Effector memory CD4-positive, alpha-beta T cell (primary cell): ENCODE data around the gene SRGN.

ENCODE experiments used
- DNase-seq, 3 donors: peaks; one replicate each; pipeline ENCODE4 v3.0.0-alpha.2; 2020
- H3K27ac ChIP-seq: 2 replicates; pipeline ENCODE4 v1.7.0; 2013; ENCODE audit warnings: mild to moderate bottlenecking, low read length, moderate library complexity; ENCODE audit not compliant: insufficient read depth, poor library complexity, severe bottlenecking
- H3K27me3 ChIP-seq: replicated peaks from 2 replicates; pipeline ENCODE4 v1.7.0; 2013; ENCODE audit warnings: mild to moderate bottlenecking, low read length; ENCODE audit not compliant: insufficient read depth, control insufficient read depth, poor library complexity, severe bottlenecking
- H3K36me3 ChIP-seq: 2 replicates; pipeline ENCODE4 v1.7.0; 2013; ENCODE audit warnings: mild to moderate bottlenecking, low read length, moderate library complexity; ENCODE audit not compliant: control insufficient read depth, insufficient read depth
- H3K4me1 ChIP-seq: 2 replicates; pipeline ENCODE4 v1.7.0; 2013; ENCODE audit warnings: low read length, mild to moderate bottlenecking; ENCODE audit not compliant: control insufficient read depth, insufficient read depth, poor library complexity, severe bottlenecking
- H3K4me3 ChIP-seq: 2 replicates; pipeline ENCODE4 v1.7.0; 2013; ENCODE audit warnings: low read length, low read depth, mild to moderate bottlenecking; ENCODE audit not compliant: insufficient read depth, poor library complexity, severe bottlenecking
- H3K9me3 ChIP-seq: 2 replicates; pipeline ENCODE4 v1.7.0; 2013; ENCODE audit warnings: mild to moderate bottlenecking, low read length, moderate library complexity; ENCODE audit not compliant: control insufficient read depth

Gene SRGN

GRCh38 chr10:69102440-69102839 is 14.5 kb downstream of the SRGN start:
- no peak for DNase-seq
- no peaks in the 10 kb centered on the region for H3K9me3 ChIP-seq
- H3K27me3 ChIP-seq = no peaks in the 10 kb centered on the region
- H3K27ac ChIP-seq = no peak overlapping the region
- H3K4me1 ChIP-seq = peaks cover 3% of the 10 kb centered on the region
- peaks cover 57% of the 10 kb centered on the region for H3K36me3 ChIP-seq
- H3K4me3 ChIP-seq = no peak overlapping the region

- H3K9me3 ChIP-seq = no peaks in the 10 kb centered on the region
- H3K4me1 ChIP-seq = peaks cover 3% of the 10 kb centered on the region
- no peak for DNase-seq
- no peak overlapping the region for H3K4me3 ChIP-seq
- no peaks in the 10 kb centered on the region for H3K27me3 ChIP-seq
- H3K36me3 ChIP-seq = peaks cover 47% of the 10 kb centered on the region
- H3K27ac ChIP-seq = no peak overlapping the region
Measured at GRCh38 chr10:69103784-69104183, 15.9 kb downstream of the SRGN start.

- H3K36me3 ChIP-seq = peaks cover 35% of the 10 kb centered on the region
Measured at GRCh38 chr10:69104994-69105790, 17.3 kb downstream of the SRGN start.

GRCh38 chr10:69107176-69107490 is 19.2 kb downstream of the SRGN start:
- Histone ChIP-seq H3K27me3 (no peaks in the 10 kb centered on the region), H3K27ac (no peak overlapping the region), H3K4me3 (no peak overlapping the region), H3K4me1 (peaks cover under 1% of the 10 kb centered on the region), H3K9me3 (no peaks in the 10 kb centered on the region), H3K36me3 (peaks cover 26% of the 10 kb centered on the region)
- DNase-seq = no peak

More at GRCh38 chr10:69104994-69105790, 17.3 kb downstream of the SRGN start:
- Histone ChIP-seq H3K4me1 (peaks cover 3% of the 10 kb centered on the region), H3K9me3 (no peaks in the 10 kb centered on the region), H3K4me3 (no peak overlapping the region), H3K27ac (no peak overlapping the region), H3K27me3 (no peaks in the 10 kb centered on the region)
- no peak for DNase-seq

- Histone ChIP-seq H3K4me3 (no peak overlapping the region), H3K4me1 (no peaks in the 10 kb centered on the region), H3K36me3 (peaks cover 22% of the 10 kb centered on the region), H3K27me3 (no peaks in the 10 kb centered on the region), H3K27ac (no peak overlapping the region), H3K9me3 (no peaks in the 10 kb centered on the region)
- DNase-seq = no peak
Measured at GRCh38 chr10:69107699-69108098, 19.8 kb downstream of the SRGN start.

GRCh38 chr10:69119896-69120295 is 32.0 kb downstream of the SRGN start:
- DNase-seq = no peak
- Histone ChIP-seq H3K9me3 (no peaks in the 10 kb centered on the region), H3K27me3 (no peaks in the 10 kb centered on the region), H3K27ac (no peak overlapping the region), H3K36me3 (no peaks in the 10 kb centered on the region), H3K4me1 (peaks cover under 1% of the 10 kb centered on the region), H3K4me3 (no peak overlapping the region)

GRCh38 chr10:69123306-69123746 is 35.4 kb downstream of the SRGN start:
- Histone ChIP-seq H3K27me3 (no peaks in the 10 kb centered on the region), H3K36me3 (no peaks in the 10 kb centered on the region), H3K27ac (peak overlapping the region; percentile 95), H3K4me3 (peak overlapping the region; percentile 80), H3K4me1 (peaks cover 9% of the 10 kb centered on the region), H3K9me3 (no peaks in the 10 kb centered on the region)
- peak in 1 of 3 donors; percentile 7 for DNase-seq

GRCh38 chr10:69123747-69124562 is 36.1 kb downstream of the SRGN start, which contains the start of gene VPS26A:
Gene VPS26A, plus strand, starts transcription at chr10:69124178. Its CDS starts 100 bp downstream, at chr10:69124278.
- peaks cover 9% of the 10 kb centered on the region for H3K4me1 ChIP-seq
- DNase-seq = peak; percentile 97 to 98 (median 97)
- no peaks in the 10 kb centered on the region for H3K9me3 ChIP-seq
- no peaks in the 10 kb centered on the region for H3K36me3 ChIP-seq
- peak within 1 kb of the TSS; percentile 80 for H3K4me3 ChIP-seq
- no peaks in the 10 kb centered on the region for H3K27me3 ChIP-seq
- H3K27ac ChIP-seq = peak within 1 kb of the TSS; percentile 95

GRCh38 chr10:69124563-69125268 is 36.8 kb downstream of the SRGN start:
- peak overlapping the region; percentile 80 for H3K4me3 ChIP-seq
- DNase-seq = peak; percentile 27 to 49 (median 29)
- H3K9me3 ChIP-seq = no peaks in the 10 kb centered on the region

More at GRCh38 chr10:69124563-69125268, 36.8 kb downstream of the SRGN start:
- Histone ChIP-seq H3K27ac (peak overlapping the region; percentile 95), H3K36me3 (no peaks in the 10 kb centered on the region), H3K27me3 (no peaks in the 10 kb centered on the region), H3K4me1 (peaks cover 9% of the 10 kb centered on the region)
